ENCODE results near the gene C1QC. TPM values are rescaled to one million over a fixed set of nuclear protein-coding genes. Genes with fewer than 3 reads are reported as not detected.

C1QC gene
- total RNA-seq, 1 experiment from 2014 or later, result not detected

DNA sequence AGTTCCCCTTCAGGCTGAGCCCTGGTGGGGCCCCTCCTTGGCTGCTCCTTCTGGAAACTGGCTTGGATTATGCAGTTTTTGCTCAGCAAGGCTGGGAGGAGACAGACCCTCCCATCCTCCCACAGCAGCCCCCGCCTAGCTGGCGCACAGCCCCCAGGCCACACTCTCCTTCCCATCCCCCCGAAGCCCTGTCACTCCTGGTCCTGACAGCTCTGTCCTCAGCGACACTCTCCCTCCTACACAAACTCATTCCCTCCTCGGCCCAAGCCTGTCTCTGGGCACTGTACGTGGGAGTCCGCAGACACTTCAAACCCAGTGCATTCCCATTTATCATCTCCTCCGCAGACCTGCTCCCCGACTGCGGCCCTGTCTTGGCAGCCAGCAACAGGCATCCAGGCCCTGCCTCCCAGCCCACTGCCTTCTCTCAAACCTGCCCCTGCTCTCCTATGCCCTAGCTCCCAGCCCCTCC lies 42.2 kb downstream of the C1QC start:
- Histone ChIP-seq H2BK12ac (ENCODE audit: insufficient read length, low read depth, low read length) (no peak overlapping the region), H2AK5ac (ENCODE audit: insufficient read length, low read length) (no peak overlapping the region), H3K9ac (ENCODE audit: extremely low read depth, insufficient read length, low read length) (no peak overlapping the region), H2BK20ac (ENCODE audit: low read depth, low read length, poor library complexity, severe bottlenecking) (no peak overlapping the region), H3K79me1 (ENCODE audit: insufficient read depth, low read depth, low read length, poor library complexity, severe bottlenecking) (no peaks in the 10 kb centered on the region), H3K9me3 (ENCODE audit: control insufficient read depth, low read depth, low read length) (no peaks in the 10 kb centered on the region), H3K4ac (ENCODE audit: low read depth, low read length) (no peak overlapping the region), H3K4me1 (ENCODE audit: insufficient read depth, low read length) (no peaks in the 10 kb centered on the region; the same call in 1 of the 2 replicates), H3K27me3 (ENCODE audit: insufficient read depth, low read length) (no peaks in the 10 kb centered on the region), H3K79me2 (ENCODE audit: insufficient read depth, low read length) (no peaks in the 10 kb centered on the region), H3K14ac (ENCODE audit: insufficient read depth, low read length) (peak overlapping the region; percentile 73; the same call in 1 of the 2 replicates), H2BK5ac (ENCODE audit: insufficient read length, low read length) (no peak overlapping the region), H3K56ac (ENCODE audit: insufficient read length, low read depth, low read length) (no peak overlapping the region), H3K4me2 (ENCODE audit: insufficient read depth, insufficient read length, low read length) (no peak overlapping the region), H3K23me2 (ENCODE audit: insufficient read length, low read depth, low read length, poor library complexity, severe bottlenecking) (no peaks in the 10 kb centered on the region), H3K27ac (ENCODE audit: insufficient read length, low read depth, low read length) (no peak overlapping the region), H2AFZ (ENCODE audit: low read length) (no peak overlapping the region), H3K18ac (ENCODE audit: insufficient read length, low read depth, low read length) (no peak overlapping the region), H4K5ac (ENCODE audit: insufficient read length, low read depth, low read length) (no peak overlapping the region), H2BK15ac (ENCODE audit: low read depth, low read length) (no peak overlapping the region), H2BK120ac (ENCODE audit: low read depth, low read length, poor library complexity, severe bottlenecking) (no peak overlapping the region), H3K23ac (ENCODE audit: insufficient read length, low read depth, low read length) (no peak overlapping the region), H4K20me1 (ENCODE audit: control insufficient read depth, insufficient read depth, insufficient read length) (no peaks in the 10 kb centered on the region), H3T11ph (ENCODE audit: low read length) (no peak overlapping the region), H4K8ac (replicated peaks; ENCODE audit: insufficient read length, low read depth, low read length) (no peak overlapping the region), H4K91ac (ENCODE audit: insufficient read length, low read depth, low read length) (no peak overlapping the region)
- Mint-ChIP-seq H3K4me1 (peaks cover 5 to 10% of the 10 kb centered on the region in 2 experiments), H3K36me3 (ENCODE audit: insufficient read depth in 1 of 3, low read depth in 3 of 3) (no peaks in the 10 kb centered on the region), H3K27ac (peak overlapping the region in 1 of 3 experiments; percentile 54; a peak in 1 of 7 replicates), H3K4me3 (no peak overlapping the region), H3K9me3 (no peaks in the 10 kb centered on the region), H3K27me3 (ENCODE audit: low read depth) (peaks cover 19% of the 10 kb centered on the region)
- TF ChIP-seq, protein P1, sequence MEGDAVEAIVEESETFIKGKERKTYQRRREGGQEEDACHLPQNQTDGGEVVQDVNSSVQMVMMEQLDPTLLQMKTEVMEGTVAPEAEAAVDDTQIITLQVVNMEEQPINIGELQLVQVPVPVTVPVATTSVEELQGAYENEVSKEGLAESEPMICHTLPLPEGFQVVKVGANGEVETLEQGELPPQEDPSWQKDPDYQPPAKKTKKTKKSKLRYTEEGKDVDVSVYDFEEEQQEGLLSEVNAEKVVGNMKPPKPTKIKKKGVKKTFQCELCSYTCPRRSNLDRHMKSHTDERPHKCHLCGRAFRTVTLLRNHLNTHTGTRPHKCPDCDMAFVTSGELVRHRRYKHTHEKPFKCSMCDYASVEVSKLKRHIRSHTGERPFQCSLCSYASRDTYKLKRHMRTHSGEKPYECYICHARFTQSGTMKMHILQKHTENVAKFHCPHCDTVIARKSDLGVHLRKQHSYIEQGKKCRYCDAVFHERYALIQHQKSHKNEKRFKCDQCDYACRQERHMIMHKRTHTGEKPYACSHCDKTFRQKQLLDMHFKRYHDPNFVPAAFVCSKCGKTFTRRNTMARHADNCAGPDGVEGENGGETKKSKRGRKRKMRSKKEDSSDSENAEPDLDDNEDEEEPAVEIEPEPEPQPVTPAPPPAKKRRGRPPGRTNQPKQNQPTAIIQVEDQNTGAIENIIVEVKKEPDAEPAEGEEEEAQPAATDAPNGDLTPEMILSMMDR (conservative IDR thresholded peaks at IDR 0.05), result no peak
- no CpG with 5 or more reads among the region's 10 CpGs for WGBS (ENCODE audit: extremely low coverage, insufficient read length, low lambda C conversion rate)
- DNase-seq, result no peak

Data from H9 (cell line).